ENCODE results near the gene GNG12. TPM values are rescaled to one million over a fixed set of nuclear protein-coding genes. Genes with fewer than 3 reads are reported as not detected.

The GNG12 gene
- total RNA-seq, 1 donor from 2014 or later: 71.5 TPM

DNA sequence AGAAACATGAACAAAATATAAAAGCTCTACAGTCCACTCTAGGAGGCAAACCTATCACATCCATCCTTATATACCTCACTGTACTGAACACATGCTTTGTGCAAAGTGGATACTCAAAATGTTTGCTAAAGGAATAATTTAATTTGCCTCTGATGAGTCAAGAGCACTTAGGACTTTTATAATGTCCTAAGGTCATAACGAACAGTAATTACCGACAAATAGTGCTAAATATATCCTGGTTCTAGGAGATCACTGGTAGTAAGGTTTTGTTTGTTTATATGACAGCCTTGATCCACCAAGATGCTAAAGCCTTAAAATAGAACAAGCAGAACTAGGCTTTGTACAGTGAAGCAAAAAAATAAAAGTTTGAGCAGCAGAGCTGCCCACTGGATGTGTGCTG lies 77.6 kb downstream of the GNG12 start:
- Histone ChIP-seq H3K4me1 (peaks cover 66% of the 10 kb centered on the region), H3K27ac (no peak overlapping the region), H3K4me3 (no peak overlapping the region), H3K27me3 (no peaks in the 10 kb centered on the region), H3K9me3 (no peaks in the 10 kb centered on the region), H3K36me3 (no peaks in the 10 kb centered on the region)
- no peak for TF ChIP-seq POLR2A (IDR thresholded peaks at IDR 0.05)
- no peak for TF ChIP-seq POLR2AphosphoS5 (IDR thresholded peaks at IDR 0.05; ENCODE audit: insufficient read depth in 1 of 2, low read depth in 1 of 2)
- TF ChIP-seq CTCF (IDR thresholded peaks at IDR 0.05): no peak
- intact Hi-C loops (cut with DNase I): loop anchor here (2.0 to 10.0 kb wide), 2 partner anchors 191 to 219 kb away; no protein-coding TSS in a partner anchor
- no peak for DNase-seq (ENCODE audit: extremely low spot score in 2 of 2)

GRCh38 chr1:67755160-67755559 lies 78.1 kb downstream of the GNG12 start:
- TF ChIP-seq CTCF (IDR thresholded peaks at IDR 0.05) (no peak), POLR2AphosphoS5 (IDR thresholded peaks at IDR 0.05; ENCODE audit: insufficient read depth in 1 of 2, low read depth in 1 of 2) (no peak)
- no peak overlapping the region for H3K27ac ChIP-seq
- no peaks in the 10 kb centered on the region for H3K9me3 ChIP-seq
- H3K27me3 ChIP-seq: no peaks in the 10 kb centered on the region
- intact Hi-C loops (cut with DNase I): loop anchor here (10.0 kb wide), 1 partner anchor 190 kb away; no protein-coding TSS in a partner anchor
- H3K36me3 ChIP-seq: no peaks in the 10 kb centered on the region
- peaks cover 67% of the 10 kb centered on the region for H3K4me1 ChIP-seq
- DNase-seq (ENCODE audit: extremely low spot score in 2 of 2): no peak
- H3K4me3 ChIP-seq: no peak overlapping the region

GRCh38 chr1:67754526-67754920 lies 78.7 kb downstream of the GNG12 start:
- Histone ChIP-seq H3K36me3 (no peaks in the 10 kb centered on the region), H3K4me1 (peaks cover 68% of the 10 kb centered on the region), H3K27ac (no peak overlapping the region), H3K4me3 (no peak overlapping the region), H3K27me3 (no peaks in the 10 kb centered on the region), H3K9me3 (no peaks in the 10 kb centered on the region)
- TF ChIP-seq POLR2AphosphoS5 (IDR thresholded peaks at IDR 0.05; ENCODE audit: insufficient read depth in 1 of 2, low read depth in 1 of 2) (no peak), POLR2A (IDR thresholded peaks at IDR 0.05) (no peak), CTCF (IDR thresholded peaks at IDR 0.05) (no peak)
- intact Hi-C loops (cut with DNase I): loop anchor here (10.0 kb wide), 1 partner anchor 190 kb away; no protein-coding TSS in a partner anchor
- DNase-seq (ENCODE audit: extremely low spot score in 2 of 2): no peak

DNA sequence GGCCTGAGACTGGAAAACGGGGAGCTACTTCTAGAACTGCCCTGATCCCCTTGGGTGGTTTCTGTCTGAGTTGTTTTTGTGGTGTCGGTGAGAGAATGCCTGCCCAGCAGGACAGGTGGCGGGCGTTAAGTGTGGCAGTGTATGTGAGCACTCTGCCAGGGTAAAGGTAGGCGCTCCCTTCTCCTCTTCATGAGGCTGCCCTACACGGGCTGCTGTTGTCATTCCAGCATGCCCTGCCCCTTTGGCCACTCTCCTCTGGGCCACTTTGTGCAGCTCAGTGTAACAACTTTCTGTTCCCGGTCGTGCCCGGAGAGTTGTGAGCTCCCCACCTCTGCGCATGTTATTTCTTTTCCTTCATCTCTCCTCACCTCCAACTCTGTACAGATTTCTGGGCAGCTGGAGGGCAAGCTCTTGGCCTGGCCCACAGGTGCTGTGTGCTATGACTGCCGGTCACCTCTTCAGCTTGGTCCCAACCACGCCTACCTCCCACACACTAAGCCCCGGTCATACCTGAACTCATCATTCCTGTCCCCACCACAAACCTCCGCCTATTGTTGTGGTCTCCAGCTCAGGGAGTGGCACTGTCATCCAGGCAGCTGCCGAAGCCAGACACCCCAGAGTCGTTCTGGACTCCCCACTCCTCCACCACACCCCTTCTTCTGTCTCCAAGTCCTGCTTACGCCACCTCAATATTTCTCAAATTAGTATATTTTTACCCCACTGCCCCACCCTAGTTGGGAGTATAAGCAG lies 79.3 kb downstream of the GNG12 start:
- H3K36me3 ChIP-seq: no peaks in the 10 kb centered on the region
- intact Hi-C loops (cut with DNase I): loop anchor here (10.0 kb wide), 1 partner anchor 189 kb away; no protein-coding TSS in a partner anchor
- no peak overlapping the region for H3K27ac ChIP-seq

More for the DNA sequence above, 79.3 kb downstream of the GNG12 start:
- no peak for TF ChIP-seq POLR2A (IDR thresholded peaks at IDR 0.05)
- no peak for TF ChIP-seq CTCF (IDR thresholded peaks at IDR 0.05)
- no peak for TF ChIP-seq POLR2AphosphoS5 (IDR thresholded peaks at IDR 0.05; ENCODE audit: insufficient read depth in 1 of 2, low read depth in 1 of 2)
- H3K4me3 ChIP-seq: no peak overlapping the region
- H3K9me3 ChIP-seq: no peaks in the 10 kb centered on the region
- H3K27me3 ChIP-seq: no peaks in the 10 kb centered on the region
- DNase-seq (ENCODE audit: extremely low spot score in 2 of 2): no peak
- peaks cover 74% of the 10 kb centered on the region for H3K4me1 ChIP-seq
